Measurements from ENCODE around the gene MCMBP. TPM values are rescaled to one million over a fixed set of nuclear protein-coding genes. Genes with fewer than 3 reads are reported as not detected.

MCMBP gene
- total RNA-seq, 2 donors from 2014 or later, result 32.9 to 34.4 TPM

DNA sequence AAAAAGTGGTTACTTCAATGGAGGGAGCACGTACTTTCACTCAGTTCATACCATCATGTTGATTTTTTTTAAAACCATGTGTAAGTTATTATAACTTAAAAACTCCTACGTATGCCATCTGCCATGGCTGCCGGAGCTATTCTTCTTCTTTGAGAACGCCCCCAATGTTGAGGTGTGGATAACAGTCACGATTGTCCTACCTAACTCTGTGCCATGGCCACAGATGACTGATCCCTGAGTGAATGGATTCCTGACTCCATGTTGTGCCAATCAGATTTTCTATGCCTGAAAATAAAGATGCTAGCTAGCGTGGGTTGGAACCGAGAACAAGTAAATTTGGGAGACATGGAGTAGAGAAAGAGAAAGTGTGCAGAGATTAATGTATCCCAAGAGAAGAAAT is 5.3 kb downstream of the MCMBP start:
- no peaks in the 10 kb centered on the region for H3K36me3 Mint-ChIP-seq (ENCODE audit: low read depth)
- H3K9me3 ChIP-seq (ENCODE audit: control insufficient read depth, low read length, poor library complexity, severe bottlenecking), result no peaks in the 10 kb centered on the region
- no peak overlapping the region for H3K27ac Mint-ChIP-seq
- no peaks in the 10 kb centered on the region for H3K27me3 Mint-ChIP-seq
- H3K4me3 Mint-ChIP-seq, result peak overlapping the region; percentile 53
- DNase-seq, result no peak
- no peak for ATAC-seq
- peaks cover 34% of the 10 kb centered on the region for H3K4me1 Mint-ChIP-seq

GRCh38 chr10:119865699-119866240 is 6.9 kb downstream of the MCMBP start:
- Mint-ChIP-seq H3K36me3 (ENCODE audit: low read depth) (no peaks in the 10 kb centered on the region), H3K4me1 (peaks cover 30% of the 10 kb centered on the region), H3K27ac (no peak overlapping the region), H3K4me3 (peak overlapping the region; percentile 61), H3K27me3 (no peaks in the 10 kb centered on the region)
- no peaks in the 10 kb centered on the region for H3K9me3 ChIP-seq (ENCODE audit: control insufficient read depth, low read length, poor library complexity, severe bottlenecking)
- ATAC-seq, result no peak
- DNase-seq, result no peak

GRCh38 chr10:119863951-119864565 is 8.6 kb downstream of the MCMBP start:
- H3K9me3 ChIP-seq (ENCODE audit: control insufficient read depth, low read length, poor library complexity, severe bottlenecking), result no peaks in the 10 kb centered on the region
- H3K4me3 Mint-ChIP-seq, result no peak overlapping the region
- H3K4me1 Mint-ChIP-seq, result peaks cover 31% of the 10 kb centered on the region
- DNase-seq (no peak), ATAC-seq (no peak)
- H3K36me3 Mint-ChIP-seq (ENCODE audit: low read depth), result peaks cover 3% of the 10 kb centered on the region
- H3K27me3 Mint-ChIP-seq, result no peaks in the 10 kb centered on the region
- peak overlapping the region; percentile 49 for H3K27ac Mint-ChIP-seq

DNA sequence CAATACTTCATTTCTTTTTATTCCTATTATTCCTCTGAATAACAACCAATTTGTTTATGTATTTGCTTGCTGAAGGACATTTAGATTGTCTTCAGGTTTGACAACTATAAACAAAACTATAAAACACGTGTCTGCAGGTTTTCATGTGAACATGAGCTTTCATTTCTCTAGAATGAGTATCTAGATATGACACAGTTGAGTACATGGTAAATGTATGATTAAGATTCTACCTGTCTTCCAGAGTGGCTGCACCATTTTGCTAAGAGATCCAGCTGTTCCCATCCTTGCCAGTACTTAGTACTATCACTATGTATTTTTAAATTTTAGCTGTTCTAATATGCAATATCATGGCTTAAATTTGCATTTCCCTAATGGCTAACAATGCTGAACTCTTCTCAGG is 10.1 kb downstream of the MCMBP start:
- peaks cover 3% of the 10 kb centered on the region for H3K36me3 Mint-ChIP-seq (ENCODE audit: low read depth)

DNA sequence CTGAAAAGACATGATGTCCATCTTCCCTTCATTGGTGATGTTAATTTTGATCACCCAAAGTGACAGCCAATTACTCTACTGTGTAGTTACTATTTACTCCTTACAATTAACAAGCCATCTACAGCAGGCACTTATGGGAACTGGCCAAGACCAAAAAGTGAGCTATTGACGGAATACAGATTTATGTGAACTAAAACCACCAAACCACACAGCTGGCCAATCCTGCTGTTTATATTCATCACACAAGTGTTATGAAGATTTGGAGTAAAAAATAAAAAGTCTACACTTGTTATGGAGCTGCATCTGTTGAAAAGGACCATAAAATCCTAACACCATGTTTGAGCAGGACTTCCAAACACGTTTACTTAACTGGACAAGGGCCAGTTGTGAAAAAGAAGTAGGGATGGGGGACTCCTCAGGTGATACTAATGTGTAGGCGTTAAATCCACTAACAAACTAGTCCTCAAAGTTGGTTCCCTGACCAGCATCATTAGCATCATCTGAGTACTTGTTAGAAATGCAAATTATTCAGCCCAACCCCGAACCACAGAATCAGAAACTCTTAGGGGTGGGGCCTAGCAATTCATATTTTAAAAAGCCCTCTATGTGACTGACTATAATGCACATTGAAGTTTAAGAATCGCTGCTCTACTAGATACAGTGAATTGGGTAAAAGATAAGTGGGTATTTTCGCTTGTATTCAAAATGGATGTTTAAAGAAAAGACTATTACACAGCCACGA is 11.6 kb downstream of the MCMBP start:
- Mint-ChIP-seq H3K27ac (no peak overlapping the region), H3K4me3 (no peak overlapping the region), H3K36me3 (ENCODE audit: low read depth) (peaks cover 5% of the 10 kb centered on the region), H3K27me3 (no peaks in the 10 kb centered on the region), H3K4me1 (peaks cover 20% of the 10 kb centered on the region)
- no peak for ATAC-seq
- no peak for DNase-seq
- H3K9me3 ChIP-seq (ENCODE audit: control insufficient read depth, low read length, poor library complexity, severe bottlenecking), result no peaks in the 10 kb centered on the region

More for the DNA sequence above, 10.1 kb downstream of the MCMBP start:
- H3K4me1 Mint-ChIP-seq, result peaks cover 26% of the 10 kb centered on the region
- no peak for ATAC-seq
- H3K9me3 ChIP-seq (ENCODE audit: control insufficient read depth, low read length, poor library complexity, severe bottlenecking), result no peaks in the 10 kb centered on the region
- H3K27ac Mint-ChIP-seq, result peak overlapping the region; percentile 49
- no peak overlapping the region for H3K4me3 Mint-ChIP-seq
- H3K27me3 Mint-ChIP-seq, result no peaks in the 10 kb centered on the region
- no peak for DNase-seq

DNA sequence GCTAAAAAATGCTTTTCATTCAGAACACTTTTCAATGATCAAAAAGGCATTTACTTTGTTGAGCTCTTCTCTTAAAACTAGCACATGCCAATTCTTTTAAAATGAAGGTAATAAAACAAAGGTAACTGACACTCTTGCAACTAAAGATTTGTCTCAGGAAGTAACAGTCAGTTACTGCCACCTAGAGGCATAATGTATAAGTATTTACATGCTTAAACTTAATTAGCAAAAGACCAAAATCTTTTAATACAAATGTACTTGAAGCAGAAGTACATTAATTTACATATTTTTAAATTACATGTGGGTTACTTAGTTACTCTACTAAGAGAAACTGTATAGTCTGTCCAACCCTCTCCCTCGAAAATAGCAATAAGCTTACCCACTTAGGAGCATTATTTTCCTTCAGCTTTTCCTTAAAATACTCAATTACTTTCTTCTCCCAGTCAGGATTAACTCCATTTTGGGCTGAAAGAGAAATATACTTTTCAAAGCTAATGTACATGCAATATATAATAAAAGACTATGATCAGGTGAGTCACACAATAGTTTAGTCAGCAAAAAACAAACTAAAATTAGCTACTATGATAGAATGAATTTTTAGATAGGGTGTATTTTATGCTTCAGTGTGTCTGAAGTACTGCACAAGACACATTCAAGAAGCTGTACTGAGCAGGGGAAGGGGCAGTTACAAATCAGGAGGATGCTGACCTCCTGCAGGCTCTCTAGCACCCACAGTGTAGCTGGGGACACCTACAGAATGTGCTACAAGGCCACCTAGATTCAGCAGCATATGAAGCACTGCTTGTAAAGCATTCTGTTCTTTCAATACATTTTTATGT is 13.0 kb downstream of the MCMBP start:
- Mint-ChIP-seq H3K4me3 (no peak overlapping the region), H3K4me1 (peaks cover 19% of the 10 kb centered on the region), H3K27me3 (no peaks in the 10 kb centered on the region), H3K36me3 (ENCODE audit: low read depth) (peaks cover 7% of the 10 kb centered on the region), H3K27ac (peak overlapping the region; percentile 75)
- H3K9me3 ChIP-seq (ENCODE audit: control insufficient read depth, low read length, poor library complexity, severe bottlenecking), result no peaks in the 10 kb centered on the region
- DNase-seq, result no peak
- peak; percentile 74 for ATAC-seq

GRCh38 chr10:119858063-119858462 is 14.6 kb downstream of the MCMBP start:
- no peaks in the 10 kb centered on the region for H3K9me3 ChIP-seq (ENCODE audit: control insufficient read depth, low read length, poor library complexity, severe bottlenecking)
- DNase-seq, result no peak
- peaks cover 19% of the 10 kb centered on the region for H3K4me1 Mint-ChIP-seq
- no peak for ATAC-seq
- H3K36me3 Mint-ChIP-seq (ENCODE audit: low read depth), result peaks cover 7% of the 10 kb centered on the region
- H3K4me3 Mint-ChIP-seq, result no peak overlapping the region
- no peak overlapping the region for H3K27ac Mint-ChIP-seq
- H3K27me3 Mint-ChIP-seq, result no peaks in the 10 kb centered on the region

DNA sequence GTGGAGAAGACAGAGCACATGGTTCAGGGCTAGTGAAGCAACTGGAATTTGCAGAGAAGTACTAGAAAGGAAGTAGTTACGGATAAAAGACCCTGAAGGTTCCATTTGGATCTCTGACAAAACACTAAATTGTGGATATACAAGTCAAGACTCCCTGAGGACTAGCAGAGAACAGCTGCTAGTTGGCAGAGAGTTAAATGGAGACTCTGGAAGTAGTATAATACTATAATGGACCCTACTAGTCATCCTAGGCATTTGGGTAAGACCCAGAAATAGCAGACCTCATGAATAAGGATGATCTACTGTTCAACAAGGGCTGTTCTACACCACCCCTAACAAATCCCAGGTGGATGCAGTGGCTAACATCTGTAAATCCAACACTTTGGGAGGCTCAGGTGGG is 19.1 kb downstream of the MCMBP start:
- no peak for DNase-seq
- H3K27me3 Mint-ChIP-seq, result no peaks in the 10 kb centered on the region
- ATAC-seq, result no peak
- H3K9me3 ChIP-seq (ENCODE audit: control insufficient read depth, low read length, poor library complexity, severe bottlenecking), result no peaks in the 10 kb centered on the region
- H3K27ac Mint-ChIP-seq, result peak overlapping the region; percentile 34
- H3K4me1 Mint-ChIP-seq, result peaks cover 2% of the 10 kb centered on the region
- no peak overlapping the region for H3K4me3 Mint-ChIP-seq
- H3K36me3 Mint-ChIP-seq (ENCODE audit: low read depth), result peaks cover 5% of the 10 kb centered on the region

GRCh38 chr10:119852822-119853221 is 19.8 kb downstream of the MCMBP start:
- H3K9me3 ChIP-seq (ENCODE audit: control insufficient read depth, low read length, poor library complexity, severe bottlenecking), result no peaks in the 10 kb centered on the region
- H3K4me1 Mint-ChIP-seq, result peaks cover 2% of the 10 kb centered on the region
- H3K27me3 Mint-ChIP-seq, result no peaks in the 10 kb centered on the region
- ATAC-seq (no peak), DNase-seq (no peak)
- H3K36me3 Mint-ChIP-seq (ENCODE audit: low read depth), result peaks cover 5% of the 10 kb centered on the region
- H3K27ac Mint-ChIP-seq, result peak overlapping the region; percentile 34
- H3K4me3 Mint-ChIP-seq, result no peak overlapping the region

- Mint-ChIP-seq H3K4me1 (peaks cover 2% of the 10 kb centered on the region), H3K27ac (peak overlapping the region; percentile 34), H3K36me3 (ENCODE audit: low read depth) (peaks cover 5% of the 10 kb centered on the region), H3K4me3 (no peak overlapping the region), H3K27me3 (no peaks in the 10 kb centered on the region)
- ATAC-seq, result no peak
- H3K9me3 ChIP-seq (ENCODE audit: control insufficient read depth, low read length, poor library complexity, severe bottlenecking), result no peaks in the 10 kb centered on the region
- no peak for DNase-seq
Measured at GRCh38 chr10:119852277-119852676, 20.4 kb downstream of the MCMBP start.

DNA sequence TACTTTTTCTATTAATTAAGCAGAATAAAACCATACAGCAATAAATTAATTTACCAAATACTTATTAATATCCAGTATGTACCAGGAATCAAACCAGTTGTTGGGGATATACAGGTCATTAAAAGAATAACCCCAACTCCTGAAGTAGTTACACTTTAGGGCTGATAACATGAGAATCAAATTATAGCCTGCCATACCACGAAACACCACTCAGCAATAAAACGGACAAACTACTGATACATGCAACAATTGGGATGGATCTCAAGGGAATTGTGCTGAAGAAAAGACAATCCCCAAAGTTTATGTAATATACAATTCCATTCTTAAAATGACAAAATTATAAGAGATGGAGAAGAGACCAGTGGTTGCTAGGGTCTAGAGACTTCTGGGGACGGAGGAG is 22.7 kb downstream of the MCMBP start:
- H3K36me3 Mint-ChIP-seq (ENCODE audit: low read depth), result peaks cover 6% of the 10 kb centered on the region
- H3K4me1 Mint-ChIP-seq, result peaks cover 4% of the 10 kb centered on the region
- H3K9me3 ChIP-seq (ENCODE audit: control insufficient read depth, low read length, poor library complexity, severe bottlenecking), result no peaks in the 10 kb centered on the region
- no peak for ATAC-seq
- no peaks in the 10 kb centered on the region for H3K27me3 Mint-ChIP-seq
- H3K27ac Mint-ChIP-seq, result no peak overlapping the region
- H3K4me3 Mint-ChIP-seq, result no peak overlapping the region
- DNase-seq, result no peak

DNA sequence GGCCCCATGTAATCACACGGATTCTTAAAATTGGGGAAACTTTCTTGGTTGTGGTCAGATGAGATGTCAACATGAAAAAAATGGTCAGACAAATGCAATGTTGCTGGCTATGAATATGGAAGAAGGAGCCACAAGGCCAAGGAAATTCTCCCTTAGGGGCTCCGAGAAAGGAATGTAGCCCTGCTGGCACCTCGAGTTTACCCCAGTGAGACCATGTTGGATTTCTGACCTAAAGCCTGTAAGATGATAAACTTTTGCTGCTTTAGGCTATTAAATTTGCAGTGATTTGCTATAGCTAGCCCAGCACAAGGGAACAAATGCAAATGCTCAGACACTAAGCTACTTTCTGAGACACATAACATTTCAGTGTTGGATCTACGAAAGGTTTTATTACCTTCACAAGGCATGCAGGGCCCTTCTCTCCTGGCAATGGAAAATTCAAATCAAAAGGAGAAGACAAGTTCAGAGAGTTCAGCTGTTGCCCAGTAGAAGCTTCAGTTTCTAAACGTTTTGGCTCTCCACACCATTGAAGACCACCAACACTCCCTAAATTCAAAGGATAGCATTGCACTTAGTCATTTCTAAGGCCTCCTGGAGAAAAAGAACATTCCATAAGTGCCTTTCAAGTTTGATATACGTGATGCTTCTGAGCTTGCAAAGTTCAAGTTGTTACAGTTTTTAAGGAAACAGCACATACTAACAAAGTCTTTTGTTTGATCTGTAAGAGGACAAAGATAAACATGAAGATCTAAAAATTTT is 23.4 kb downstream of the MCMBP start:
- Mint-ChIP-seq H3K4me1 (peaks cover 4% of the 10 kb centered on the region), H3K4me3 (no peak overlapping the region), H3K27ac (no peak overlapping the region), H3K36me3 (ENCODE audit: low read depth) (peaks cover 5% of the 10 kb centered on the region), H3K27me3 (no peaks in the 10 kb centered on the region)
- DNase-seq (no peak), ATAC-seq (no peak)
- no peaks in the 10 kb centered on the region for H3K9me3 ChIP-seq (ENCODE audit: control insufficient read depth, low read length, poor library complexity, severe bottlenecking)
